ENCODE results near the gene DCST1.
"Not testable (repeated sequence)": the region's sequence is repeated elsewhere in the genome, so short reads cannot be mapped to it uniquely, and the experiment has no call there.

The DCST1 gene

GRCh38 chr1:155033524-155033923, at the start of gene DCST1, which contains the start of gene DCST2:
Gene DCST1, plus strand, starts transcription at chr1:155033824. Its CDS starts 213 bp downstream, at chr1:155034037.
Gene DCST2, minus strand, starts transcription at chr1:155033781. Its CDS starts 80 bp downstream, at chr1:155033701.
- DNase-seq (ENCODE audit: low spot score) = no peak
- no peak for FAIRE-seq

GRCh38 chr1:154986736-154987135, 46.9 kb upstream of the DCST1 start:
- not testable (repeated sequence) for DNase-seq (ENCODE audit: low spot score); FAIRE-seq

- FAIRE-seq (no peak), DNase-seq (ENCODE audit: low spot score) (no peak)
Observed at GRCh38 chr1:154987326-154987725, 46.3 kb upstream of the DCST1 start.

- DNase-seq (ENCODE audit: low spot score) (no peak), FAIRE-seq (no peak)
Observed at GRCh38 chr1:154988058-154988954, 45.3 kb upstream of the DCST1 start.

GRCh38 chr1:154989195-154989860, 44.3 kb upstream of the DCST1 start:
- DNase-seq (ENCODE audit: low spot score) (no peak), FAIRE-seq (no peak)

GRCh38 chr1:154990276-154990675, 43.3 kb upstream of the DCST1 start:
- DNase-seq (ENCODE audit: low spot score) (no peak), FAIRE-seq (no peak)

GRCh38 chr1:154992721-154993571, 40.7 kb upstream of the DCST1 start:
- no peak for FAIRE-seq
- DNase-seq (ENCODE audit: low spot score) = no peak

GRCh38 chr1:154993572-154994268, 39.9 kb upstream of the DCST1 start, which contains the start of gene LENEP:
Gene LENEP, plus strand, starts transcription at chr1:154993586. Its CDS starts 22 bp downstream, at chr1:154993608.
- FAIRE-seq (no peak), DNase-seq (ENCODE audit: low spot score) (no peak)

- no peak for FAIRE-seq
- DNase-seq (ENCODE audit: low spot score) = no peak
Observed at GRCh38 chr1:154994269-154994587, 39.4 kb upstream of the DCST1 start.

GRCh38 chr1:154994591-154994990, 39.0 kb upstream of the DCST1 start:
- FAIRE-seq = no peak
- DNase-seq (ENCODE audit: low spot score) = no peak

GRCh38 chr1:154995301-154995983, 38.2 kb upstream of the DCST1 start:
- FAIRE-seq = not testable (repeated sequence)
- DNase-seq (ENCODE audit: low spot score) = peak; percentile 54

GRCh38 chr1:154996966-154997701, 36.5 kb upstream of the DCST1 start:
- FAIRE-seq = no peak
- DNase-seq (ENCODE audit: low spot score) = no peak

- FAIRE-seq (no peak), DNase-seq (ENCODE audit: low spot score) (no peak)
Observed at GRCh38 chr1:154998201-154998780, 35.3 kb upstream of the DCST1 start.

GRCh38 chr1:154998818-154999570, 34.6 kb upstream of the DCST1 start:
- DNase-seq (ENCODE audit: low spot score) (peak; percentile 67), FAIRE-seq (no peak)

GRCh38 chr1:154999571-155000410, 33.8 kb upstream of the DCST1 start:
- no peak for FAIRE-seq
- DNase-seq (ENCODE audit: low spot score) = no peak

- FAIRE-seq (no peak), DNase-seq (ENCODE audit: low spot score) (peak; percentile 56)
Observed at GRCh38 chr1:155000411-155000725, 33.3 kb upstream of the DCST1 start.

- DNase-seq (ENCODE audit: low spot score) (peak; percentile 86), FAIRE-seq (no peak)
Observed at GRCh38 chr1:155000726-155001424, 32.7 kb upstream of the DCST1 start.

All from urothelium cell line (cell line).